Stimulated activated naive CD8-positive, alpha-beta T cell treated with anti-CD3 and anti-CD28 coated beads, Interleukin-15, Interleukin-2, amounts not matched to agents 100 ng/mL and 50 ng/mL, for 24 hours (primary cell): ENCODE measurements around the gene FRMPD2.

Source experiments
- H3K27ac Mint-ChIP-seq: one replicate; pipeline ENCODE4 v1.8.0; 2021; ENCODE audit warnings: mild to moderate bottlenecking, mixed read lengths
- H3K27me3 Mint-ChIP-seq: one replicate; pipeline ENCODE4 v1.8.0; 2021; ENCODE audit warnings: mixed read lengths
- H3K36me3 Mint-ChIP-seq: one replicate; pipeline ENCODE4 v1.8.0; 2021; ENCODE audit warnings: low read depth, mixed read lengths
- H3K4me1 Mint-ChIP-seq: one replicate; pipeline ENCODE4 v1.8.0; 2021; ENCODE audit warnings: low read depth, mixed read lengths
- H3K4me3 Mint-ChIP-seq: one replicate; pipeline ENCODE4 v1.8.0; 2021; ENCODE audit warnings: mild to moderate bottlenecking, mixed read lengths
- H3K9me3 Mint-ChIP-seq: one replicate; pipeline ENCODE4 v1.8.0; 2021; ENCODE audit warnings: mixed read lengths

The FRMPD2 gene

GRCh38 chr10:48219194-48219593 lies 55.3 kb downstream of the FRMPD2 start:
- Mint-ChIP-seq H3K4me3 (no peak overlapping the region), H3K27ac (no peak overlapping the region), H3K36me3 (no peaks in the 10 kb centered on the region), H3K4me1 (no peaks in the 10 kb centered on the region), H3K9me3 (no peaks in the 10 kb centered on the region), H3K27me3 (peaks cover 24% of the 10 kb centered on the region)

- no peak overlapping the region for H3K4me3 Mint-ChIP-seq
- H3K27ac Mint-ChIP-seq = no peak overlapping the region
- no peaks in the 10 kb centered on the region for H3K4me1 Mint-ChIP-seq
- peaks cover 19% of the 10 kb centered on the region for H3K27me3 Mint-ChIP-seq
- H3K36me3 Mint-ChIP-seq = no peaks in the 10 kb centered on the region
- no peaks in the 10 kb centered on the region for H3K9me3 Mint-ChIP-seq
These were observed 57.8 kb downstream of the FRMPD2 start for GRCh38 chr10:48216744-48217143.

- peaks cover 19% of the 10 kb centered on the region for H3K27me3 Mint-ChIP-seq
- H3K36me3 Mint-ChIP-seq = no peaks in the 10 kb centered on the region
- no peak overlapping the region for H3K27ac Mint-ChIP-seq
- H3K4me3 Mint-ChIP-seq = no peak overlapping the region
- no peaks in the 10 kb centered on the region for H3K9me3 Mint-ChIP-seq
- no peaks in the 10 kb centered on the region for H3K4me1 Mint-ChIP-seq
These were observed 58.3 kb downstream of the FRMPD2 start for GRCh38 chr10:48216204-48216505.

GRCh38 chr10:48215486-48216203 lies 58.9 kb downstream of the FRMPD2 start:
- H3K27me3 Mint-ChIP-seq = peaks cover 17% of the 10 kb centered on the region
- H3K4me1 Mint-ChIP-seq = no peaks in the 10 kb centered on the region
- H3K36me3 Mint-ChIP-seq = no peaks in the 10 kb centered on the region
- no peak overlapping the region for H3K27ac Mint-ChIP-seq
- no peak overlapping the region for H3K4me3 Mint-ChIP-seq
- H3K9me3 Mint-ChIP-seq = no peaks in the 10 kb centered on the region

GRCh38 chr10:48214716-48215485 lies 59.6 kb downstream of the FRMPD2 start:
- H3K36me3 Mint-ChIP-seq = no peaks in the 10 kb centered on the region
- H3K4me1 Mint-ChIP-seq = no peaks in the 10 kb centered on the region
- peaks cover 11% of the 10 kb centered on the region for H3K27me3 Mint-ChIP-seq
- H3K27ac Mint-ChIP-seq = no peak overlapping the region
- H3K9me3 Mint-ChIP-seq = no peaks in the 10 kb centered on the region
- no peak overlapping the region for H3K4me3 Mint-ChIP-seq

GRCh38 chr10:48213047-48213446 lies 61.4 kb downstream of the FRMPD2 start:
- Mint-ChIP-seq H3K36me3 (no peaks in the 10 kb centered on the region), H3K9me3 (no peaks in the 10 kb centered on the region), H3K27me3 (peaks cover 4% of the 10 kb centered on the region), H3K4me3 (no peak overlapping the region), H3K4me1 (no peaks in the 10 kb centered on the region), H3K27ac (no peak overlapping the region)

GRCh38 chr10:48211777-48212176 lies 62.7 kb downstream of the FRMPD2 start:
- Mint-ChIP-seq H3K27me3 (peaks cover 4% of the 10 kb centered on the region), H3K27ac (no peak overlapping the region), H3K36me3 (no peaks in the 10 kb centered on the region), H3K9me3 (no peaks in the 10 kb centered on the region), H3K4me1 (no peaks in the 10 kb centered on the region), H3K4me3 (no peak overlapping the region)

GRCh38 chr10:48210966-48211365 lies 63.5 kb downstream of the FRMPD2 start:
- H3K9me3 Mint-ChIP-seq = no peaks in the 10 kb centered on the region
- H3K4me3 Mint-ChIP-seq = no peak overlapping the region
- H3K36me3 Mint-ChIP-seq = no peaks in the 10 kb centered on the region
- peaks cover 1% of the 10 kb centered on the region for H3K27me3 Mint-ChIP-seq
- no peak overlapping the region for H3K27ac Mint-ChIP-seq
- H3K4me1 Mint-ChIP-seq = no peaks in the 10 kb centered on the region

- H3K27ac Mint-ChIP-seq = no peak overlapping the region
- H3K4me3 Mint-ChIP-seq = no peak overlapping the region
- no peaks in the 10 kb centered on the region for H3K9me3 Mint-ChIP-seq
- no peaks in the 10 kb centered on the region for H3K4me1 Mint-ChIP-seq
- H3K27me3 Mint-ChIP-seq = no peaks in the 10 kb centered on the region
- no peaks in the 10 kb centered on the region for H3K36me3 Mint-ChIP-seq
These were observed 64.1 kb downstream of the FRMPD2 start for GRCh38 chr10:48210391-48210790.

GRCh38 chr10:48209241-48209640 lies 65.3 kb downstream of the FRMPD2 start:
- no peaks in the 10 kb centered on the region for H3K9me3 Mint-ChIP-seq
- H3K27ac Mint-ChIP-seq = no peak overlapping the region
- H3K4me1 Mint-ChIP-seq = no peaks in the 10 kb centered on the region
- no peaks in the 10 kb centered on the region for H3K27me3 Mint-ChIP-seq
- no peaks in the 10 kb centered on the region for H3K36me3 Mint-ChIP-seq
- no peak overlapping the region for H3K4me3 Mint-ChIP-seq

- Mint-ChIP-seq H3K27ac (no peak overlapping the region), H3K27me3 (peaks cover 4% of the 10 kb centered on the region), H3K9me3 (no peaks in the 10 kb centered on the region), H3K4me1 (no peaks in the 10 kb centered on the region), H3K4me3 (no peak overlapping the region), H3K36me3 (no peaks in the 10 kb centered on the region)
These were observed 66.6 kb downstream of the FRMPD2 start for GRCh38 chr10:48207853-48208252.

- H3K36me3 Mint-ChIP-seq = no peaks in the 10 kb centered on the region
These were observed 67.8 kb downstream of the FRMPD2 start for GRCh38 chr10:48206482-48207250.

GRCh38 chr10:48205918-48206317 lies 68.6 kb downstream of the FRMPD2 start:
- Mint-ChIP-seq H3K27me3 (peaks cover 4% of the 10 kb centered on the region), H3K27ac (no peak overlapping the region), H3K9me3 (no peaks in the 10 kb centered on the region), H3K4me3 (no peak overlapping the region), H3K36me3 (no peaks in the 10 kb centered on the region), H3K4me1 (no peaks in the 10 kb centered on the region)

More at GRCh38 chr10:48206482-48207250, 67.8 kb downstream of the FRMPD2 start:
- Mint-ChIP-seq H3K27me3 (peaks cover 4% of the 10 kb centered on the region), H3K27ac (no peak overlapping the region), H3K4me1 (no peaks in the 10 kb centered on the region), H3K9me3 (no peaks in the 10 kb centered on the region), H3K4me3 (no peak overlapping the region)

- Mint-ChIP-seq H3K27ac (no peak overlapping the region), H3K4me3 (no peak overlapping the region), H3K36me3 (no peaks in the 10 kb centered on the region), H3K27me3 (peaks cover 4% of the 10 kb centered on the region), H3K4me1 (peaks cover 3% of the 10 kb centered on the region), H3K9me3 (peaks cover 4% of the 10 kb centered on the region)
These were observed 74.7 kb downstream of the FRMPD2 start for GRCh38 chr10:48199580-48200377.
